GM08714 (cell line): ENCODE measurements around the gene RBPJL.

ENCODE experiments used
- H3K4me3 ChIP-seq: fragments of 200-500 bp; sonication (Bioruptor generic); 2 replicates; pipeline ENCODE4 v1.5.1; 2014; ENCODE audit warnings: mild to moderate bottlenecking, low read length, inconsistent platforms
- ZNF274 ChIP-seq: IDR thresholded peaks from 2 replicates; pipeline ENCODE4 v1.6.1; 2012; ENCODE audit warnings: mild to moderate bottlenecking, low read depth, low read length

The RBPJL gene

GRCh38 chr20:45303586-45304463, 2.8 kb upstream of the RBPJL start:
- no peak for TF ChIP-seq ZNF274

GRCh38 chr20:45304464-45304999, 2.1 kb upstream of the RBPJL start:
- no peak for TF ChIP-seq ZNF274
- H3K4me3 ChIP-seq = no peak overlapping the region

More at GRCh38 chr20:45303586-45304463, 2.8 kb upstream of the RBPJL start:
- no peak overlapping the region for H3K4me3 ChIP-seq

GRCh38 chr20:45305262-45305661, 1.4 kb upstream of the RBPJL start:
- H3K4me3 ChIP-seq = no peak overlapping the region
- TF ChIP-seq ZNF274 = no peak

DNA sequence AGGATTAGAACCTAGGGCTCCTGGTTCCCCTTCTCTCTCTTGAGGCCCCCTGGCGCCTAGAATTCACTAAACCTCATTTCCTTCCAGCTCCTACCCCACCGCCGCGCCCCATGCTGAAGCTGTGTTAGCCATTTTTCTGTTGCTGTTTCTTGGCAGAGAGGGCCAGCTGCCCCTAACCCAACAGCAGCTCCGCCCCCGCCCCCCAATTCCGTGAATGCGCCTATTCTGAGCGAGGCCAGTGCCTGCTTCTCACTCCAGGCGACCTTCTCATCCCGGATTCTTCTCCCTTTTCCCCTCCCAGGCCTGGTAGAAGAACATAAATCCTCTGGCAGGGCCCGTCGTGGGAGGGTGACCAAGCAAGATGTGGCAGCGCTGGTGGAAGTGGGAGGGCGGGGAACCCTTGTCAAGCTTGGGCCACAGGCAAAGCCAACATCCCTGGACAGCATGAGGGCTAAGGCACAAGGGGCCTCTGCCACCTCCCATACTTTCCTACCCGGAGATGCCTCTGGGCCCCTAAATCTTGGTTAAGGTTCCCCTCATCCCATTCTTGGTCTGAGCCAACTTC, 518 bp downstream of the RBPJL start:
- no peak overlapping the region for H3K4me3 ChIP-seq
- TF ChIP-seq ZNF274 = no peak

DNA sequence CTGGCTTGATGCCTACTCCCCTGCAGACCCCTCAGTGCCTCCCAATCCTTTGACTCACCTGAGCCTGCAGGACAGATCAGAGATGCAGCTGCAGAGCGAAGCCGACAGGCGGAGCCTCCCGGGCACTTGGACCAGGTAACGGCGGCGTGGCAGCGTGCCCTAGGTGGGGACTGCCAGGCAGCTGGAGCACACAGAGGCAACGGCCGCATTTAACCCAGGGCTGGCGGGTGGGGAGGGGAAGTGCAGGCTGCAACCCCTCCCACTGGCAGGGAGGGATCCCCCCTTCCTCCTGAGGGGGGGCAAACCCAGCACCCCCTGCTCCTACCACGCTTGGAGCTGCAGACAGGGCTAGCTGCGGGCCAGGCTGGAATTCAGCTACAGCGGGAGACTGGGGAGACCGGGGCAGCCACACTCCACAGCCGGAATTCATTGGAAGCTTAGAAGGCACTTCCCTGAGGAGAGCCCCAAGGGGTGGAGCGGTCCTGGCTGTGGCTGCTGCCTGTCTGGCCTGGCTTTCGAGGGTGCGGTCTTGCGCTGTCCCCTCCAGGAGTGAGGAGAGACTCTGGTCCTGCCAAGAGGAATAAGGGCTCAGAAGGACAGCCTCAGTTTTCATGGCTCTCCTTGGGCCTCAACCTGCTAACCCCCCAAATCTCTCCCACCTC, 1.6 kb downstream of the RBPJL start, which contains the start of gene MATN4:
TSS of gene MATN4 (minus strand) at position 183 of the 662 bp plus-strand sequence. CDS start 2,717 bp downstream, outside the sequence.
- no peak within 1 kb of the TSS for H3K4me3 ChIP-seq
- no peak for TF ChIP-seq ZNF274

DNA sequence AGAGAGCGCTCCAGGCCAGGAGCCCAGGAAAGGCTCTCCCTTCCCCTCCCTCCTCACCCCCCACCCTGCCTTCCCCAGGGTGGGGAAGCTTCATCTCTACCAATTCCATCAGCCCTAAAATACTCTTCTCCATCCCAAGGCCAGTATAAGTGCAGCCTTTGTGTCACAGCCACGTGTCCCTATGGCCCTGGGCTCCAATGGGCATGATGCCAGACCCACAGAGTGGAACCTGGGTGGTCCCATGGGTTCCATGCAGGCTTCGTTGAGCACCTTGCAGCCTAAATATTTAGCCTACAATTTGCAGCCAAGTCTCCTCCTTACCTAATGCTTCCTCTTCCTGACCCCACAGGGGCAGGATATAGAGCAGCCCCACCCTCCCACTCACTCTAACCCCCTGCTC, 2.4 kb downstream of the RBPJL start:
- H3K4me3 ChIP-seq = no peak overlapping the region
- no peak for TF ChIP-seq ZNF274

DNA sequence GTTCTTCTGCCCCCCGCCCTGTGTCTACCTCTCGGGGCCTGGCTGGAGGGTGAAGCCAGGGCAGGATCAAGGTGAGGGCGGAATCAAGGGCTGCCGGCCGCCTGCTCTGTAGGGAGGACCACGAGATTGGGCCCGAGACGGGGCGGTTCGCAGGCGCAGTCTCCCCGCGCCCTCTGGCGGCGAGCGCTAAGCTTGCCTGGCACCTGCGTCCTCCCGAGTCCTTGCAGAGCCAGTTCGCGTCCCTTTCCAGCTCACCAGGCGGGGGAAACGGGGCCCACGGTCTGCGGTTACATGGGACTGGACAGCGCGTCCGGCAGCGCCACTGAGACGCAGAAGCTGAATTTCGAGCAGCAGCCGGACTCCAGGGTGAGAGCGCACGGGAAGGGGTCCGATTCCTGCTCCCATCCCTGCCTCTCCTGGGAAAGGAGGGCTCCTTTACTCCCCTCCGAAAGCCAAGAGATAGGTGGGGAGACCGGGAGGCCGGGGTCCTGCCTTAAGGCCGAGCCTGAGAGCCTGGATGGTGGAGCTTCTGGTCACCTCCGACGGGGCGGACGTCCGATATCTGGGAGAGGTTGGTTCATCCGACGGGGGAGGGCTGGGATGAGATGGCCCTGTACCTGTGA, 5.1 kb downstream of the RBPJL start:
- no peak for TF ChIP-seq ZNF274
- no peak overlapping the region for H3K4me3 ChIP-seq

GRCh38 chr20:45312241-45312640, 5.6 kb downstream of the RBPJL start:
- no peak overlapping the region for H3K4me3 ChIP-seq
- no peak for TF ChIP-seq ZNF274

GRCh38 chr20:45313065-45313695, 6.5 kb downstream of the RBPJL start:
- no peak overlapping the region for H3K4me3 ChIP-seq
- no peak for TF ChIP-seq ZNF274

DNA sequence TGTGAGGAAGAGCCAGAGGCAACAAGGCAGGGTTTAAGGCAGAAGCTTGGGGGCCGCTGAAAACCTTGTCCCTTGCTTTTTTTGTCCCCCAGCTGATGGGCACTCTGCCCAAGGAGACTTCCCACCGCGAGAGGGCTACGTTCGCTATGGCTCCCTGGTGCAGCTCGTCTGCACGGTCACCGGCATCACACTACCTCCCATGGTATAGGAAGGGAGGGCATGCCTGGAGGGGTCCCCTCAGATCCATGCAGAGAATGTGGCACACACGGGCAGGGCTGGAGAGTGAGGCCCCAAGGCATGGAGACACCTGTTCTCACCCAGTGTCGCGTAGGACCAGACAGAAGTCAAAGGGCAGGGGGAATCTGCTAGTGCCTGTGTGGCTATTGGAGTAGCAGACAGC, 7.3 kb downstream of the RBPJL start:
- H3K4me3 ChIP-seq = no peak overlapping the region
- TF ChIP-seq ZNF274 = no peak

DNA sequence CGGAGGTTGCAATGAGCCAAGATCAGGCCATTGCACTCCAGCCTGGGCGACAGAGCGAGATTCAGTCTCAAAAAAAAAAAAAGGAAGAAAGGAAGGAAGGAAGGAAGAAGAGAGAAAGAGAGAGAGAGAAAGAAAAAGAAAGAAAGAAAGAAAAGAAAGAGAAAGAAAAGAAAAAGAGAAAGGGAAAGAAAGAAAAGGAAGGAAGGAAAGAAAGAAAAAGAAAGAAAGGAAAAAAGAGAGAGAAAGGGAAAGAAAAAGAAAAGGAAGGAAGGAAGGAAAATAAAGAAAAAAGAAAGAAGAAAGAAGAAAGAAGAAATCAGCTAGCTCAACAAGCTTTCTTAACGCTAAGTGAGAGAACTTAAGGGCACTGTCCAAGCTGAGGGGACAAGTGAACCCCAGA, 9.0 kb downstream of the RBPJL start:
- no peak overlapping the region for H3K4me3 ChIP-seq
- TF ChIP-seq ZNF274 = no peak

DNA sequence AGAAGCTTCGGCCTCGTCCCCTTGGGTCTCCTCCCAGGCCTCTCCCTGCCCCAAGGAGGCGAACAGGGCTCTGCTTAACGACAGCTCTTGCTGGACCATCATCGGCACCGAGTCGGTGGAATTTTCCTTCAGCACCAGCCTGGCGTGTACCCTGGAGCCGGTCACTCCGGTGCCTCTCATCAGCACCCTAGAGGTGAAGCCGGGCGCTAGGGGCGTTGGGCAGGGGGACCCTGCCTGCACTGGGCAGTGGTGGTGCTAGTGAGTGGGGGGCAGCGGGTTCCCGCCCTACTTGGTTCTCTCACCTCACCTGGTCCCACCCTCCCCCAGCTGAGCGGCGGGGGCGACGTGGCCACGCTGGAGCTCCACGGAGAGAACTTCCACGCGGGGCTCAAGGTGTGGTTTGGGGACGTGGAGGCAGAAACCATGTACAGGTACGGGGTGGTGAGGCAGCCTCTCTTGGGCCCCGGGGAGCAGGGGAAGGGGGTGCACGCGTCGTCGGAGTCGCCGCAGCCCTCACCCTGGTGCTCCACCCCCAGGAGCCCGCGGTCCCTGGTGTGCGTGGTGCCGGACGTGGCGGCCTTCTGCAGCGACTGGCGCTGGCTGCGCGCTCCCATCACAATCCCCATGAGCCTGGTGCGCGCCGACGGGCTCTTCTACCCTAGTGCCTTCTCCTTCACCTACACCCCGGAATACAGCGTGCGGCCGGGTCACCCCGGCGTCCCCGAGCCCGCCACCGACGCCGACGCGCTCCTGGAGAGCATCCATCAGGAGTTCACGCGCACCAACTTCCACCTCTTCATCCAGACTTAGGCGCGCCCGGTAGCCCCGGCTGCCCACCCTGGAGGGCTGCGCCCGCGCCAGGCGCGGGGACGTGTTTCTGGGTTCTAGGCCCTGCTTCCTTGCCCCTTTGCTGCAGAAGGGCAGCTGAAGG, 9.8 kb downstream of the RBPJL start:
- TF ChIP-seq ZNF274 = no peak
- no peak overlapping the region for H3K4me3 ChIP-seq

GRCh38 chr20:45317826-45318225, 11.2 kb downstream of the RBPJL start:
- no peak for TF ChIP-seq ZNF274

More at GRCh38 chr20:45317826-45318225, 11.2 kb downstream of the RBPJL start:
- H3K4me3 ChIP-seq = no peak overlapping the region
